ENCODE measurements around the gene C5orf15.
"Not testable (repeated sequence)": the region's sequence is repeated elsewhere in the genome, so short reads cannot be mapped to it uniquely, and the experiment has no call there.

Gene C5orf15

GRCh38 chr5:133935991-133936650 lies 32.3 kb downstream of the C5orf15 start:
- DNase-seq = not testable (repeated sequence)

GRCh38 chr5:133935667-133935940 lies 32.8 kb downstream of the C5orf15 start:
- no peak for DNase-seq

- no peak for DNase-seq
These were observed 33.4 kb downstream of the C5orf15 start for GRCh38 chr5:133934822-133935666.

- no peak for DNase-seq
These were observed 34.1 kb downstream of the C5orf15 start for GRCh38 chr5:133934311-133934710.

- no peak for DNase-seq
These were observed 34.6 kb downstream of the C5orf15 start for GRCh38 chr5:133933670-133934295.

- no peak for DNase-seq
These were observed 35.3 kb downstream of the C5orf15 start for GRCh38 chr5:133933169-133933509.

GRCh38 chr5:133932441-133933168 lies 35.8 kb downstream of the C5orf15 start:
- DNase-seq = no peak

GRCh38 chr5:133931546-133931945 lies 36.9 kb downstream of the C5orf15 start:
- no peak for DNase-seq

GRCh38 chr5:133930813-133931090 lies 37.7 kb downstream of the C5orf15 start:
- no peak for DNase-seq

GRCh38 chr5:133930061-133930812 lies 38.2 kb downstream of the C5orf15 start:
- DNase-seq = peak; percentile 77

- no peak for DNase-seq
These were observed 39.6 kb downstream of the C5orf15 start for GRCh38 chr5:133928587-133929393.

- DNase-seq = no peak
These were observed 40.9 kb downstream of the C5orf15 start for GRCh38 chr5:133927300-133928180.

GRCh38 chr5:133926489-133927299 lies 41.7 kb downstream of the C5orf15 start:
- DNase-seq = no peak

GRCh38 chr5:133925866-133926488 lies 42.4 kb downstream of the C5orf15 start:
- no peak for DNase-seq

- DNase-seq = no peak
These were observed 43.2 kb downstream of the C5orf15 start for GRCh38 chr5:133925269-133925668.

- no peak for DNase-seq
These were observed 44.1 kb downstream of the C5orf15 start for GRCh38 chr5:133924221-133924920.

GRCh38 chr5:133921979-133922378 lies 46.4 kb downstream of the C5orf15 start:
- no peak for DNase-seq

- DNase-seq = no peak
These were observed 47.4 kb downstream of the C5orf15 start for GRCh38 chr5:133921069-133921468.

Data from activated naive CD4-positive, alpha-beta T cell treated with Interleukin-2 at 50 U/mL for 16 hours (primary cell).